HepG2 (cell line): ENCODE data around the gene BAZ1A.

ENCODE experiments used
- BCL3 ChIP-seq: sonication (generic); formaldehyde crosslinking; IDR thresholded peaks from 2 replicates; pipeline ENCODE4 v1.5.1; 2020; ENCODE audit warnings: mild to moderate bottlenecking, missing genetic modification reagents, moderate library complexity
- EP300 ChIP-seq, 3 experiments: sonication (generic) in 1 of 3; formaldehyde crosslinking in 1 of 3; IDR thresholded peaks; 2 replicates each; pipeline versions ENCODE4 v1.5.1 to v1.6.1; 2011 to 2020; ENCODE audit warnings: low read depth in 2 of 3, low read length in 2 of 3, borderline replicate concordance in 1 of 3, improper control_type of control experiment in 1 of 3, mild to moderate bottlenecking in 1 of 3, missing genetic modification reagents in 1 of 3, moderate library complexity in 1 of 3
- IRF1 ChIP-seq: sonication (generic); formaldehyde crosslinking; IDR thresholded peaks from 2 replicates; pipeline ENCODE4 v1.4.0; 2020; ENCODE audit warnings: low read depth, mild to moderate bottlenecking, missing genetic modification reagents
- NBN ChIP-seq: fragments of 450-650 bp; conservative IDR thresholded peaks from 2 replicates; pipeline ENCODE4 v1.6.1; 2017
- SIN3B ChIP-seq: fragments of 150-350 bp; IDR thresholded peaks from 2 replicates; pipeline ENCODE4 v1.6.1; 2014; ENCODE audit warnings: low read length
- SP1 ChIP-seq, 2 experiments: fragments of 450-650 bp in 1 of 2; sonication (generic) in 1 of 2; formaldehyde crosslinking in 1 of 2; IDR thresholded peaks; 2 replicates each; pipeline versions ENCODE4 v1.4.0 to v1.6.1; 2016 to 2020; ENCODE audit warnings: missing genetic modification reagents in 1 of 2
- SRSF9 ChIP-seq: fragments of 200-400 bp; formaldehyde crosslinking; IDR thresholded peaks from 2 replicates; pipeline ENCODE4 v1.6.1; 2018; ENCODE audit warnings: borderline replicate concordance, mild to moderate bottlenecking, low read depth, low read length; ENCODE audit not compliant: insufficient read depth, poor library complexity, severe bottlenecking
- TRIM24 ChIP-seq: sonication (generic); formaldehyde crosslinking; IDR thresholded peaks from 2 replicates; pipeline ENCODE4 v1.8.0; 2022; ENCODE audit warnings: mild to moderate bottlenecking, missing genetic modification reagents
- ZBED4 ChIP-seq: sonication (generic); formaldehyde crosslinking; IDR thresholded peaks from 2 replicates; pipeline ENCODE4 v1.4.0; 2020; ENCODE audit warnings: missing genetic modification reagents, borderline replicate concordance
- ZNF224 ChIP-seq: sonication (generic); formaldehyde crosslinking; IDR thresholded peaks from 2 replicates; pipeline ENCODE4 v1.5.0; 2020; ENCODE audit warnings: mild to moderate bottlenecking, missing genetic modification reagents
- ZNF367 ChIP-seq: sonication (generic); formaldehyde crosslinking; IDR thresholded peaks from 2 replicates; pipeline ENCODE4 v1.4.0; 2020; ENCODE audit warnings: missing genetic modification reagents, borderline replicate concordance
- TF ChIP-seq, protein P1 (sequence below): sonication (generic); formaldehyde crosslinking; IDR thresholded peaks from 2 replicates; pipeline ENCODE4 v1.5.0; 2020; ENCODE audit warnings: mild to moderate bottlenecking, missing genetic modification reagents, moderate library complexity
- TF ChIP-seq, protein P2 (sequence below): sonication (generic); formaldehyde crosslinking; IDR thresholded peaks from 2 replicates; pipeline ENCODE4 v1.4.0; 2020; ENCODE audit warnings: missing genetic modification reagents
- TF ChIP-seq, protein P3 (sequence below): sonication (generic); IDR thresholded peaks from 2 replicates; pipeline ENCODE4 v1.6.1; 2016; ENCODE audit warnings: low read depth, borderline replicate concordance

- TF ChIP-seq EP300 (IDR thresholded peaks at IDR 0.05; ENCODE audit: low read depth in 2 of 2, low read length in 2 of 2), result no peak
- TF ChIP-seq EP300 (CRISPR knock-in tag; IDR thresholded peaks at IDR 0.05; ENCODE audit: borderline replicate concordance), result no peak
- TF ChIP-seq, protein P1, sequence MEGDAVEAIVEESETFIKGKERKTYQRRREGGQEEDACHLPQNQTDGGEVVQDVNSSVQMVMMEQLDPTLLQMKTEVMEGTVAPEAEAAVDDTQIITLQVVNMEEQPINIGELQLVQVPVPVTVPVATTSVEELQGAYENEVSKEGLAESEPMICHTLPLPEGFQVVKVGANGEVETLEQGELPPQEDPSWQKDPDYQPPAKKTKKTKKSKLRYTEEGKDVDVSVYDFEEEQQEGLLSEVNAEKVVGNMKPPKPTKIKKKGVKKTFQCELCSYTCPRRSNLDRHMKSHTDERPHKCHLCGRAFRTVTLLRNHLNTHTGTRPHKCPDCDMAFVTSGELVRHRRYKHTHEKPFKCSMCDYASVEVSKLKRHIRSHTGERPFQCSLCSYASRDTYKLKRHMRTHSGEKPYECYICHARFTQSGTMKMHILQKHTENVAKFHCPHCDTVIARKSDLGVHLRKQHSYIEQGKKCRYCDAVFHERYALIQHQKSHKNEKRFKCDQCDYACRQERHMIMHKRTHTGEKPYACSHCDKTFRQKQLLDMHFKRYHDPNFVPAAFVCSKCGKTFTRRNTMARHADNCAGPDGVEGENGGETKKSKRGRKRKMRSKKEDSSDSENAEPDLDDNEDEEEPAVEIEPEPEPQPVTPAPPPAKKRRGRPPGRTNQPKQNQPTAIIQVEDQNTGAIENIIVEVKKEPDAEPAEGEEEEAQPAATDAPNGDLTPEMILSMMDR (CRISPR knock-in tag), result no peak
- TF ChIP-seq ZNF367 (CRISPR knock-in tag), result no peak
- no peak for TF ChIP-seq SP1 (IDR thresholded peaks at IDR 0.05)
- TF ChIP-seq SP1 (CRISPR knock-in tag; IDR thresholded peaks at IDR 0.05), result no peak
- TF ChIP-seq SRSF9, result no peak
- TF ChIP-seq NBN, result no peak
- no peak for TF ChIP-seq TRIM24 (CRISPR knock-in tag)
- TF ChIP-seq BCL3, result no peak
- TF ChIP-seq, protein P2, sequence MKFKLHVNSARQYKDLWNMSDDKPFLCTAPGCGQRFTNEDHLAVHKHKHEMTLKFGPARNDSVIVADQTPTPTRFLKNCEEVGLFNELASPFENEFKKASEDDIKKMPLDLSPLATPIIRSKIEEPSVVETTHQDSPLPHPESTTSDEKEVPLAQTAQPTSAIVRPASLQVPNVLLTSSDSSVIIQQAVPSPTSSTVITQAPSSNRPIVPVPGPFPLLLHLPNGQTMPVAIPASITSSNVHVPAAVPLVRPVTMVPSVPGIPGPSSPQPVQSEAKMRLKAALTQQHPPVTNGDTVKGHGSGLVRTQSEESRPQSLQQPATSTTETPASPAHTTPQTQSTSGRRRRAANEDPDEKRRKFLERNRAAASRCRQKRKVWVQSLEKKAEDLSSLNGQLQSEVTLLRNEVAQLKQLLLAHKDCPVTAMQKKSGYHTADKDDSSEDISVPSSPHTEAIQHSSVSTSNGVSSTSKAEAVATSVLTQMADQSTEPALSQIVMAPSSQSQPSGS (CRISPR knock-in tag), result no peak
- TF ChIP-seq ZBED4 (CRISPR knock-in tag), result no peak
- TF ChIP-seq ZNF224 (CRISPR knock-in tag), result no peak
- TF ChIP-seq IRF1 (CRISPR knock-in tag), result no peak
- no peak for TF ChIP-seq SIN3B
- TF ChIP-seq, protein P3, sequence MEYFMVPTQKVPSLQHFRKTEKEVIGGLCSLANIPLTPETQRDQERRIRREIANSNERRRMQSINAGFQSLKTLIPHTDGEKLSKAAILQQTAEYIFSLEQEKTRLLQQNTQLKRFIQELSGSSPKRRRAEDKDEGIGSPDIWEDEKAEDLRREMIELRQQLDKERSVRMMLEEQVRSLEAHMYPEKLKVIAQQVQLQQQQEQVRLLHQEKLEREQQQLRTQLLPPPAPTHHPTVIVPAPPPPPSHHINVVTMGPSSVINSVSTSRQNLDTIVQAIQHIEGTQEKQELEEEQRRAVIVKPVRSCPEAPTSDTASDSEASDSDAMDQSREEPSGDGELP, result no peak
Measured at GRCh38 chr14:34863844-34864243, 11.3 kb downstream of the BAZ1A start.
